ENCODE measurements around the gene C2orf68. TPM values are rescaled to one million over a fixed set of nuclear protein-coding genes. Genes with fewer than 3 reads are reported as not detected.
A peak's percentile ranks its signal among the peaks of the same experiment; 100 is the strongest.

Gene C2orf68
- total and polyA plus RNA-seq, 2 of the 13 experiments (the other 11 are each of a cell fraction or from before 2014, with no cell fraction given) = 47.1 to 77.4 TPM

DNA sequence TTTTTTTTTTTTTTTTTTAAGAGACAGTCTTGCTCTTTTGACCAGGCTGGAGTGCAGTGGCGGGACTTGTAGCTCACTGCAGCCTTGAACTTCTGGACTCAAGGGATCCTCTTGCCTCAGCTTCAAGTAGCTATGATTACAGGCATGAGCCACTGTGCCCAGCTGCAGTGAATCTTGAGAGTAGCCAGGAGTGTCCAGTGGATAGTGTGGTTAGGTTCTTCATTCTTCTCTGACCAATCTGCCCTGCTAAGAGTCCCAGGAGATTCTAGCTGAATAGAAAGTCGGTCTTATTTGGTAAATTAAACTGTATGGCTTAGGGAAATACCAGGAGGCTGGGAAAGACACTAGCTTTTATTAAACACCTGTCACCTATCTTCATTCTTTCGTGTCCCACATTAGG, 19.4 kb upstream of the C2orf68 start (continued):
- TF ChIP-seq ZNF790 (CRISPR knock-in tag; IDR thresholded peaks at IDR 0.05; ENCODE audit: borderline replicate concordance) (no peak), XBP1 (CRISPR knock-in tag; IDR thresholded peaks at IDR 0.05) (no peak), HES4 (CRISPR knock-in tag; IDR thresholded peaks at IDR 0.05; ENCODE audit: borderline replicate concordance) (no peak), RELA (CRISPR knock-in tag; IDR thresholded peaks at IDR 0.05) (no peak), NR1H2 (CRISPR knock-in tag; IDR thresholded peaks at IDR 0.05; ENCODE audit: borderline replicate concordance, low read depth) (no peak), BCL6 (CRISPR knock-in tag; IDR thresholded peaks at IDR 0.05) (no peak)
- TF ChIP-seq, protein P1, sequence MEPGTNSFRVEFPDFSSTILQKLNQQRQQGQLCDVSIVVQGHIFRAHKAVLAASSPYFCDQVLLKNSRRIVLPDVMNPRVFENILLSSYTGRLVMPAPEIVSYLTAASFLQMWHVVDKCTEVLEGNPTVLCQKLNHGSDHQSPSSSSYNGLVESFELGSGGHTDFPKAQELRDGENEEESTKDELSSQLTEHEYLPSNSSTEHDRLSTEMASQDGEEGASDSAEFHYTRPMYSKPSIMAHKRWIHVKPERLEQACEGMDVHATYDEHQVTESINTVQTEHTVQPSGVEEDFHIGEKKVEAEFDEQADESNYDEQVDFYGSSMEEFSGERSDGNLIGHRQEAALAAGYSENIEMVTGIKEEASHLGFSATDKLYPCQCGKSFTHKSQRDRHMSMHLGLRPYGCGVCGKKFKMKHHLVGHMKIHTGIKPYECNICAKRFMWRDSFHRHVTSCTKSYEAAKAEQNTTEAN (CRISPR knock-in tag; conservative IDR thresholded peaks at IDR 0.05) = no peak
- TF ChIP-seq, protein P2, sequence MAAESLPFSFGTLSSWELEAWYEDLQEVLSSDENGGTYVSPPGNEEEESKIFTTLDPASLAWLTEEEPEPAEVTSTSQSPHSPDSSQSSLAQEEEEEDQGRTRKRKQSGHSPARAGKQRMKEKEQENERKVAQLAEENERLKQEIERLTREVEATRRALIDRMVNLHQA (CRISPR knock-in tag; IDR thresholded peaks at IDR 0.05) = no peak

DNA sequence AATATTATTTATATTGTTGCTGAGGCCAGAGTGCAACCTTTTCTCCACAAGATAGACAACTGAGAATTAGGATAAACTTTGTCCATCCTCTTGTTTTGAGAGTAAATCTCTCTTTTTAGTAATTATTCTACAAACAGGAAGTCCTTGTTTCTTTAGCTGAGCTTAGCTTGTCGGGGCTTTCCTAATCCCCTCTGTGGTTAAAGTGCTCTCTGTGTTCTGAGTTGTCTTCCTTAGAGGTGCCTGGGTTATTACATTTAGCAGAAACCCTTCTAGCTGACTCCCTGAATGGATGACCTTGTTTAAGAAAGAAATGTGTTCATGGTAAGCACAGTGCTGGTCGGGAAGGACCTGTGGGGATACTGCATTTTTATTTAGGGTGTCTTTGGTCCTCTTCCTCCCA, 16.8 kb upstream of the C2orf68 start:
- TF ChIP-seq SOX5 (CRISPR knock-in tag; IDR thresholded peaks at IDR 0.05; ENCODE audit: borderline replicate concordance) = no peak
- no peak for TF ChIP-seq ZNF749 (CRISPR knock-in tag; IDR thresholded peaks at IDR 0.05; ENCODE audit: borderline replicate concordance)
- TF ChIP-seq SRSF9 (IDR thresholded peaks at IDR 0.05; ENCODE audit: borderline replicate concordance, insufficient read depth, low read depth, low read length, poor library complexity, severe bottlenecking) = no peak
- no peak for TF ChIP-seq KLF11 (CRISPR knock-in tag; IDR thresholded peaks at IDR 0.05)
- no peak for TF ChIP-seq KMT2B (CRISPR knock-in tag; IDR thresholded peaks at IDR 0.05)
- BruUV-seq (replicated peaks) = TSS peak; percentile 19
- no peaks in the 10 kb centered on the region for H4K20me1 ChIP-seq (ENCODE audit: insufficient read depth, low read length)
- no peak for DNase-seq (ENCODE audit: low spot score)
- no peak overlapping the region for H2AFZ ChIP-seq (ENCODE audit: low read length)
- H3K27ac ChIP-seq (ENCODE audit: extremely low read length, insufficient read depth, low read length) = no peak overlapping the region
- H3K36me3 ChIP-seq (replicated peaks in 1 of 2; ENCODE audit: control insufficient read depth in 1 of 2, insufficient read depth in 2 of 2, low read length in 2 of 2) = peaks cover 37 to 93% of the 10 kb centered on the region in 2 experiments
- intact Hi-C loops (cut with micrococcal nuclease; ENCODE audit: unreplicated experiment) (no loop called here), in situ Hi-C loops (cut with HindIII; ENCODE audit: extremely low pct_ligation_motif_present, low pct_unique_long_range_greater_than_20kb) (no loop called here)
- H3K9ac ChIP-seq (ENCODE audit: insufficient read depth, low read depth, low read length) = no peak overlapping the region
- FAIRE-seq = no peak
- ChIA-PET CTCF (ENCODE audit: low intra/inter-chr PET ratio, low total read pairs) (no interaction called here), POLR2A (no interaction called here)
- H3K4me3 ChIP-seq (replicated peaks in 1 of 3; ENCODE audit: insufficient read depth in 1 of 3, low read depth in 2 of 3, low read length in 3 of 3) = no peak overlapping the region
- H3K4me2 ChIP-seq (ENCODE audit: low read depth, low read length) = no peak overlapping the region
- no peaks in the 10 kb centered on the region for H3K79me2 ChIP-seq (ENCODE audit: insufficient read depth, low read length)
- H3K9me3 ChIP-seq (ENCODE audit: low read length) = no peaks in the 10 kb centered on the region
- no peak for ATAC-seq
- WGBS (ENCODE audit: low lambda C conversion rate) = 82% methylated on average over 2 of the region's 2 CpGs
- H3K27me3 ChIP-seq (ENCODE audit: control insufficient read depth in 1 of 2, insufficient read depth in 2 of 2, low read length in 2 of 2) = no peaks in the 10 kb centered on the region
- no peaks in the 10 kb centered on the region for H3K4me1 ChIP-seq (ENCODE audit: insufficient read depth, low read length)
